GM19372 (cell line): ENCODE data around the gene ZBTB46.

Experiments
- ATAC-seq: cut with Tn5 transposase; IDR thresholded peaks from one replicate; pipeline ENCODE4 v1.9.1; 2021; ENCODE audit warnings: mild to moderate bottlenecking, low read depth, moderate library complexity; ENCODE audit not compliant: unreplicated experiment

Gene ZBTB46

DNA sequence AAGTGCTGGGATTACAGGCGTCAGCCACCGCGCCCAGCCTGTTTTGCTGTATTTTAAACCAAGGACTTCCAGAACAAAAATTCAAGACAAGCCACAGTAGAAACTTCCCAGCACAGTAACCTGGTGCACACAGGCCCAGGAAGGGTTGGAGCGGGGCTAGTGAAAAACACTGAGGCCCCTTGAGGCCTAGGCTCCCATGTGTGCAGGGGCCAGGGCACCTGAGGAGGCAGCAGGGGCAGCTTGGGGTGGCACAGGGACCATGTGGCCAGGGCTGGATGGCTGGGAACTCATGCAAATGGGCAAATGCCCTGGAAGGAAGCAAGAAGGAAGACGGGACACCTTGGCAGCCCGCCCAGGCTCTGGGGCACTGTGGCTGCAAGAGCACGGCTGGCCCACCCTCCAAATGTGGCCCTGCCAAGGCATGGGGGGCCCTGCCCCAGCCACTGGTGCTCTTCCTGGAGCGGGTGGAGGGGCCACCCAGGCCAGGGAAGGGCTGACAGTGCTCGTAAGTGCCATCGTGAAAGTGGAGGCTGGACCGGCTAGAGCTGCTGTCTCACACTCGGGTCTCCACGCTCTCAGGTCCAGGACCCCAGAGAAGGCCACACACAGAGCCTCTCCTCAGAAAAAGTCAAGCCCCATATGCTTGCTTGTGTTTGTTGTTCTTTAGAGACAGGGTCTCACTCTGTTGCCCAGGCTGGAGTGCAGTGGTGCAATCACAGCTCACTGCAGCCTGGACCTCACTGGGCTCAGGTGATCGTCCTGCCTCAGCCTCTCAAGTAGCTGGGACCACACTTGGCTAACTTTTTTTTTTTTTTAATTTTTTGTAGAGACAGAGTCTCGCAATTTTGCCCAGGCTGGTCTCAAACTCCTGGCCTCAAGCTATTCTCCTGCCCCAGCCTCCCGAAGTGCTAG lies 81.2 kb downstream of the ZBTB46 start:
- no peak for ATAC-seq

DNA sequence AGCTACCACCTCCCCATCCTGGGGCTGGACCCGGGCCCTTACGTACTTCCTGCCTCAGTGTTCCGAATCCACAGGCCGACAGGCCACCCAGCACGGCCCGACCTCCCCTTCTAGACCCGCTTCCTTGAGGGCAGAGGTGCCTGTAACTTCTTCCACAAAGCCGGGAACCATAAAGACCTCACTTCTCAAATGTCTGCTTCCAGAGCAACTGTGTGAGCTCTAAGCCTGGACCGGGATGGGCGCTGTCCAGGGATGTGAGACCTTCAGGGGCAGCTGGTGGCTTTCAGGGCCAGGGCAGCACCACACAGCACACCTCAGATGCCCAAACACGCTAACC lies 82.2 kb downstream of the ZBTB46 start:
- ATAC-seq: no peak

DNA sequence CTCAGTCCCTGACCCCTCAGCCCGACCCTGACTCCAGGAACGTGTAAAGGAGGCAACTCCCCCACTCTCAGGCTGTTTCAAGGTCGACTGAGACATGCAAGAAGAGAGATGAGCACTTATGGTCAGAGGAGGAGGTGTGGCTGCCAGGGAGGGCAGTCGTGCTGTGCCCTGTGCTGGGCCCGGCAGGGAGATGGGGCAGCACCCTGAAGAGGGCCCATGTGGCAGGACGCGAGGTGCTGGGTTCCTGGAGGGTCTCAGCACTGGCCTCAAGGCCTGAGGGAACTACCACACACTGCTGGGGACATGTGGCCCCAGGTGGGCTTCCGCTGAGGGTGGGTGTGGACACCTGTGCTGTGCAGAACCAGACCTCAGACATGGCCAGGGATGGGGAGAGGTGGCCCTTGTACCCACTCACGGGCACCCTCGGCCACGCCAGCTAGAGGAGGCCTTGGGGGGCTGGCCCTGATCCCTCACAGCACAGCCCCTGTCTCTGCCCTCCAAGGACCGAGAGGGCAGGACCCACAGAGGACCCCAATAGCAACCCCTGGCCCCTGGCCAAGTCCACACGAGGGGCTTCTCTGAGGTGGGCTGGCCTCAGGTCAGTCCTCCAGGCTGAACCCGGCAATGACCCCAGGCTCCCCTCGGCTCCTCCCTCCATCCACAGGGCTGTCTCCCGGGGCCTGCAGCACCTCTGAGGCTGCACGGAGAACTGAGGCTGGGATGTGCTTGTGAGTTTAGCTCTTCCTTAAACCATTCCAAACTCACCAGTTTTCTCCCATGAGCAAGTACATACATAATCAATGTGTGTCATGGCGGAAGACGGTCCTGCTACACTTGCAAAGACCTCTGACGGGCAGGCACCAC lies 82.8 kb downstream of the ZBTB46 start:
- ATAC-seq: no peak

DNA sequence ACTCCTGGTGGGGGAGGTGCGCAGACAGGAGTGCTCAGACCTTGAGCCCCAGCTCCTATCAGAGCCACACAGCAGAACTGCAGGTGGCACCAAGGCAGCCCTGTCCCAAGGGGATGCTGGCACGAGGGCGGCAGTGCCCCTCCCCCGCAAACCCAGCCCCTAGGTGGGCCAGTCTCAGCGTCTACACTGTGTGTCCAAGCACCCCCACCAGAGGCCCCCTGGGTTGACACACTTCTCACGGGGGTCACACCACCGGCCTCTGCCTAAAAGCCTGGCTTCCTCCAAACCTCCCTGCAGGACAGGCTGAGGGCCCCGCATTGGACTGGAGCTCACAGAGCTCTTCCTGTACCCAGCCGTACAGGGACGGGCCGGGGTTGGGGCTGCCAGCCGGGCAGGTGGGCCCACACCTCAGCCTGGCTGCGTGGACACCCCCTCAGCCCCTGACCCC lies 83.4 kb downstream of the ZBTB46 start:
- ATAC-seq: no peak

DNA sequence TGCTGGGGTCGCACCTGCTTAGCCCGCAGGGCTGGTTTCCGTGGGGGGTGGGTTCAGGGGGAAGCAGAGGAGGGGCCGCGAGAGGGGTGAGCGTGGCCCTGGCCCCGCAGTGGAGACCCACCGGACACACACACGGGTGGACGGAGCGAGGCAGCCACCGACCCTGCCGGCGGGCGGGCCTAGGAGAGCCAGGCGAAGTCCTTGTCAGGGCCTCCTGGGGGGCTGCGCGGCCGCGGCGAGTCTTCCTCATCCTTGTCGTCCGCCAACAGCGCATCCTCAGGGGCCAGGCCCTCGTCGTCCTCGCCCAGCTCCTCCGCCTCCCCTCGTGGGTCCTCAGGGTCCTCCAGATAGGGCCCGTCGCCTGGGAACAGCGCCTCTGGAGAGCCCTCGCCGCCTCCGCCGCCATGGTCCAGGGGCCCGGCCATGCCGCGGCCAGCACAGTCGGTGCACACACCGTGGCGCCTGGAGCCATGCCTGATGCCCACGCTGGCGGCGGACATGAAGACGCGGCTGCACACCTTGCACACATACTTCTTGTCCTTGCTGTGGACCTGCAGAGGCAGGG lies 84.2 kb downstream of the ZBTB46 start:
- no peak for ATAC-seq

DNA sequence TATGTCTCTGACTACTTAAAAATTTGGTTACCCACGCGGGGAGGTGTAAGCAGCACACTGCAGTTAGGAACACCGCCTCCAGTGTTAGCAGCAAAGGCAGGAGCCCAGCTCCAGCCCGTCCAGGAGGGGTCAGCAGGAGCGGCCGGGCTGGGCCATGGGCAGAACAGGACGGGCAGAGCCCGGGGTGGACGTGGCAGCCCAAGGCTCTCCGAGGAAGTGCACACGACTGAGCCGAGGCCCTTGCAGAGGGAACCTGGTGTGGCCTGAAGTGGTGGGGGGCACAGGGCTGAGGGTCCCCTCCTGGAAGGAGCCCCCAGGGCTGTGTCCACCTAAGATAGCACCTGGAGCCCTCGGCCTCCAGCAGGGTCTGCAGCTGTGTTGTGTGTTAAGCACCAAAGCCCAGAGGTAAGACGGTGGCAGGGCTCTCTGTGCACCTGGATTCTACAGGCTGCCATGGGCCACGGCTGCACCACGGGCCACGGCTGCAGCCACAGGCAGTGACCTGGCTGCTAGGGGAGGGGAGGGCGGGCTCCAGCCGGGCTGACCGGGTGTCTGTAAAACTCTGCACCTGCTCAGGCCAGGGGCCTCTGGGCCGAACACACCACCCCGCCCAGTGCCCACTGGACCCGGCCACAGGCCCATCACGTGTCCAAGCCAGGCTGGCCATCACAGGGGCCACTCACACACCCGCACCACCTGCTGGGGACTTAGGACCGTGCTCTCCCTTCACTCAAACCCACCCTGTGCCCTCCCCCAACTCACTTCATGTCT lies 84.9 kb downstream of the ZBTB46 start:
- no peak for ATAC-seq

DNA sequence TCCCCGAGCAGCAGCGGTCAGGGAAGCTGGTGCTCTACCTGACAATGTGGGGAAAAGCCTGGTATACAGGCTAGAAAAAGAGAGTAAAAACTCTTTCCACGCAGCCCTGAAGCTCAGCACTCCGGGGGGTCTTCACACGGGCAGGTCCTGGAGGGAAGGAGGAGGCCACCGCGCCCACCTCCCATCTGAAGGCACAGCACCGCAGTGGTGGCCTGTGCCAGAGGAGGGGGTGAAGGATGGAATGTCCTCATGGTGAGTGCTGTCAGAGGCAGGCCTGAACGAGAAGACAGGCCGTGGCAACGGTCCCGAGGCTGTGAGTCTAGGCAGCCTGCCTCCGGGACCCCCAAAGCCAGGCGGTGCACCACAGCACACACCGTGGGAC lies 85.6 kb downstream of the ZBTB46 start:
- ATAC-seq: no peak

DNA sequence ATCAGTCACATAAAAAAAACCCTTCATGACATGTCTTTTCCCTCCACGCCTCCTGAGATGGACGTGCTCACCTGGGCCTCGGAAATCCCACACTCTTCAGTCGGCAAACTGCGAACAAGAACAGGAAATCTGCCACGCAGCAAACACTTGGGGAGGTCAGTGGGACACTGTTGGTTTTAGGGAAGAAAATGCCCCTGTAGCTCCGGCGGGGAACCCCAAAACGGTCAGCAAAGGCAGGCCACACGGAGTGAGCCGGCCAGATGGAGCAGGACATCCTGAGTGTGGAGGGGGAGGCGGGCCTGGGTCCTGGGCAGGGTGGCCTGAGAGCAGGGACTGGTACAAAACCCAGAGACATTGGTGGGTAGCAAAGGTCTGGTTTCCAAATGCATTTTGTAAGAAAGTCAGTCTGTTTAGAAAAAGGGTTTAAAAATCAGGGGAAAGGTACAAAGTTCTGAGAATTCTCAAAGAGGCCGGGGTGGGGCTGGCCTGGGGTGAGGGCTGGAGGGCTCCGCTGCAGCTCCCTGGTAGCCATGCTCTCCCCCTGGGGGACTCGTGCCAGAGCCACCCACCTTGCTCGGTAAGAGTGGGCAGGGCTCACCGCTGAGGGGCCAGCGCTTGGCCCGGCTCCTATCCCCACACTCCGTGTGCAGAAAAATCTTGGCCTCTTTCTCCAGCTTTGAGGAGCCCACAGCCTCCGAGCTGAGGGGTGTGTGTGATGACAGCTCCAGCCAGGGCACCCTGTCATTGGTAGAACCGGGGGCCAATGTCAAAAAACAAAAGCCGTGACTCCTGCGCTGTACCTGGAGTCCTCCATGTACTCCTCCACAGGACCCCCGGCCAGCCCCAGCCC lies 86.3 kb downstream of the ZBTB46 start:
- ATAC-seq: no peak

DNA sequence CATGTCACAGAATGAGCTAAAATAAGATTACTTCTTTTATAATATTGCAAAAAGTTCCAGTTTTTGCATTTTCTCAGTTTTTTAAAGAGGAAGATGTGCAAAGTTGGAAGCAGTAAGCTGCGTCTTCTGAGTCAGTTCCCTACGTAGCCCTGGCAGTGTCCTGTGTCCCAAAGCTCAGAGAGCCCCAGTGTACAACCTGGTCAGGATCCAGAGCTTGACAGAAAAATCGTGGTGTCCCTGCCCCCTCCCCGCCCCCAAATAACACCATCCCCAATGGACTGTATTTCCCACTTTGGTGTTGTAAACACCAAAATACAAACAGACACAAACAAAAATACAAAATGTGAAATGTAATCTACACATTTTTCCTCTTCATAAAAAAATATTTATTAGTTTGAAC lies 86.9 kb downstream of the ZBTB46 start:
- ATAC-seq: no peak

DNA sequence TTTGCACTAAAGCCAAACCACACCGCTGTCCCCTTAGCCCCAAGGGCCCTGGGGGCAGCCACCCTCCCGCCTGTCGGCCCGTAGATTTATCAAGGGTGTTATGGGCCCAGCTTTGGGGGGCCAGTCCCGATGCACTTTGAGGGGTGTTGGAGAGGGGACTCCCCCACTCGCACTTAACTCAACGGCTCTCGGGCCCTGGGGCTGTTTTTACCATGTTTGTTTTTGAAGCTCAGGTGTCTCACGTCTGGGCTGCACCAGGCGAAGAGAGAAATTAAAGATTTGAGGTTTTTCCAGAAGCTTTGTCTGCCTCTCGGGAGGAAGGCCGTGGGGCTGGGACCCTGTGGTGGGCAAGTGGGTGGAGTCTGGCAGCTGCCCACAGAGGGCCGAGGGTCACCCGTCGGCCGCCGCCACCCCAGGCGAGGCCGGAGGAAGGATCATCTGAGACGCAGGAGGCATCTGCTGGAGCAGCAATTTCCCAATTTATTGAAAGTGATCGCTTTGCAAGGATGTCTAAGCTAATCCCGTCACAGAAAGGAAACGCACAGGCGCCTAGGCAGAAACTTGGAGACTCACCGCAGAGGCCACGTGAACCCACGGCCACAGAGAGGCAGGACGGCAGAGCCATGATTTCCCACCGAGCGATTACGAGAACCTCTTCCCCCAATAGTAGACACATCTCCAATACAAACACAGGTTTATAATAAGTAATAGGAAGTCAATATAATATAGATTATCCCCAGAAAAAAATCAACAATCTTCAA lies 87.7 kb downstream of the ZBTB46 start:
- ATAC-seq: no peak

DNA sequence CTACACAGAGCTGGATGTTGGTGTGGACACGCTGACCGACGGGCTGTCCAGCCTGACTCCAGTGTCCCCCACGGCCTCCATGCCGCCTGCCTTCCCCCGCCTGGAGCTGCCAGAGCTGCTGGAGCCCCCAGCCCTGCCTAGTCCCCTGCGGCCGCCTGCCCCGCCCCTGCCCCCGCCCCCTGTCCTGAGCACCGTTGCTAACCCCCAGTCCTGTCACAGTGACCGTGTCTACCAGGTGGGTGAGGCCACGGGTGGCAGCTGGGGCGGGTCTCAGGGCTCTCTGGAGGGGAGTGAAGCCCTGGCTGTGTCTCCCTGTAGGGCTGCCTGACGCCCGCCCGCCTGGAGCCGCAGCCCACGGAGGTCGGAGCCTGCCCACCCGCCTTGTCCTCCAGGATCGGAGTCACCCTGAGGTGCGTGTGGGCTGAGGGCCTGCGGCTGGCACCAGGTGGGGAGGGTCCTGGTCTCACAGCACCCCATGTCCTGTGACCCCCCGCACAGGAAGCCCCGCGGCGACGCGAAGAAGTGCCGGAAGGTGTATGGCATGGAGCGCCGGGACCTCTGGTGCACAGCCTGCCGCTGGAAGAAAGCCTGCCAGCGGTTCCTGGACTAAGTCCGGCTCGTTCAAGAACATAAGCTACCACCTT lies 88.6 kb downstream of the ZBTB46 start:
- no peak for ATAC-seq

DNA sequence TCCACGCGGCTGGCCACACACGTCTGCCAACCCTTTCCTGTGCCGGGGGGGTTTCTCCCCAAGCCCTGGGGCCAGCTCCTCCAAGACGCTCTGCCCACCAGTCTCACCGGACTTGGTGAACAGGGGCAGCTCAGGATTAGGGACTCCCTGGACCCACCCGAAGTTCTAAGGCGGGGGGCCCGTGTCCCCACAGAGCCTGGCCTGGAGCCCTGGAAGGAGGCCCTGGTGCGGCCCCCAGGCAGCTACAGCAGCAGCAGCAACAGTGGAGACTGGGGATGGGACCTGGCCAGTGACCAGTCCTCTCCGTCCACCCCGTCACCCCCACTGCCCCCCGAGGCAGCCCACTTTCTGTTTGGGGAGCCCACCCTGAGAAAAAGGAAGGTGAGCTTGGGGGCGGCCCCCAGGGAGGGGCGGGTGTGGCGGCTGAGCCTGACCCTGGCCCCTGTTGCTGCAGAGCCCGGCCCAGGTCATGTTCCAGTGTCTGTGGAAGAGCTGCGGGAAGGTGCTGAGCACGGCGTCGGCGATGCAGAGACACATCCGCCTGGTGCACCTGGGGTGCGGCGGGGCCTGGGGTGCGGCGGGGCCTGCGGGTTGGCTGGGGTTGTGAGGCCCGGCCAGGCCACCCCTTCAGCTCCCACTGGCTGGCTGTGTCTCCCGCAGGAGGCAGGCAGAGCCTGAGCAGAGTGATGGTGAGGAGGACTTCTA lies 89.2 kb downstream of the ZBTB46 start:
- ATAC-seq: no peak

DNA sequence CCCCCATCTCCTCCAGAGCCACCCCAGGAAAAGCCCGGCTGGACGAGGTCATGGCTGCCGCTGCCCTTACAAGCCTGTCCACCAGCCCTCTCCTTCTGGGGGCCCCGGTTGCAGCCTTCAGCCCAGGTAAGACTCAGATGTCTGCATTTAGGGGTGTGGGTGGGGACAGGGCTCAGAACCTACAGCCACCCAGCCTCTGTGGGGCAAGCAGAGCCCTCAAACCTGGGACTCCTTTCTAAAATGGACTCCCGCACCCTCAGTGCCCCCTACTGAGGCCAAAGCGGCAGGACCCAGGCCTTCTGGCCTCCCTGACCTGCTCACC lies 89.7 kb downstream of the ZBTB46 start:
- no peak for ATAC-seq

DNA sequence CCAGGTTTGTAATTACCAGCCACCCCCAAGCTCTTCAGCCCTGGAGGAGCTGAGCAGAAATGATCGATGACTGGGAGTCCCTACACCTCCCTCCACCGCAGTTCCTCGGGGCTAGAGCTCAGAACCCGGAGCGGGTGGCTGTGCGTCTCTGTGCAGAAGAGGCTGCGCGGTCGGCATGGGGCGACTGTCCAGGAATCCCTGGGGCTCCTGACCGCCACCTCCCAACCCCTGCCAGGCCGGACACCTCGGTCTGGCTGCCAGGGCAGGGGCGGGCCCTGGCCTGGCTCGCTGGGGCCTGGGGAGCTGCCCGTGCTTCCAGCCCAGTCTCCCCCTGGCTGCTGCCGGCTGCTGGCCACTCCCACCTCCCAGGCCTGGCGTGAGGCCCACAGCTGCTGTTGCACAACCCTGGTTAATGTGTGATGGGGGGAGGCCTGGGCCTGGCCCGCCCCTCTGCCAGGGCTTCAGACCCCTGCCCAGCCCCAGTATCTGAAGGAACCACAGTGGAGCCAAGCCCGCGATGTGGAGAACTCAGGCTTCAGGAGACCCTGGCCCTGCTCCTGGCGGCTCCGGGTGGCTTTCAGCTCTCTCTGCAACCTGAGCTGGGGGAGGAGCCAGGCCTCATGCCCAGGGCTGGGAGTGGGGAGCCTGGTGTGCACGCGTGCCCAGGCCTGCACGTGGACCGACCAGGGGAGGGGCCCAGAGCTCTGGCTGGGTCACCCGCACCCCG lies 90.3 kb downstream of the ZBTB46 start:
- ATAC-seq: peak; percentile 2

DNA sequence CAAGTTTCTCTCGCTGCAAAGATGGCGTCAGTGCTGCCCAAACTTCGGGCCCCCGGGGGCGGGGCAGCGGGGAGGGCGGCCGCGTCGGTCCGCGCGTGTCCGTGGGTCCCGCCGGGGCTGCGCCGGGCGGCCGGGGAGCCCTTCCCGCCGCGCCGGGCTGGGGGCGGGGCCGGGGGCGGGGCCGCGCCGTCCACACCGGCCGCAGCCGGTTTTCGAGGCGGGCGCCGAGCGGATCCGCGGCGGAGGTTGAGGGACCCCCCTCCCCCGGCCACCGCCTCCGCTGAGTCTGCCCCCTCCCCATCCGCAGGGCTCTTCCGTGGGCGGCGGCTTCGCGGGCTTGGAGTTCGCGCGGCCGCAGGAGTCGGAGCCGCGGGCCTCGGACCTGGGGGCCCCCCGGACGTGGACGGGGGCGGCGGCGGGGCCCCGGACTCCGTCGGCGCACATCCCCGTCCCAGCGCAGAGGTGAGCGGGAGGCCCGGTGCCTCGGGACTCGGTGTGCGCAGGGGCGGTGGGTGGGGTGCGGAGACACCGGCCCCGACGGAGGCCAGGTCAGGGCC lies 90.9 kb downstream of the ZBTB46 start:
- ATAC-seq: peak; percentile 20

DNA sequence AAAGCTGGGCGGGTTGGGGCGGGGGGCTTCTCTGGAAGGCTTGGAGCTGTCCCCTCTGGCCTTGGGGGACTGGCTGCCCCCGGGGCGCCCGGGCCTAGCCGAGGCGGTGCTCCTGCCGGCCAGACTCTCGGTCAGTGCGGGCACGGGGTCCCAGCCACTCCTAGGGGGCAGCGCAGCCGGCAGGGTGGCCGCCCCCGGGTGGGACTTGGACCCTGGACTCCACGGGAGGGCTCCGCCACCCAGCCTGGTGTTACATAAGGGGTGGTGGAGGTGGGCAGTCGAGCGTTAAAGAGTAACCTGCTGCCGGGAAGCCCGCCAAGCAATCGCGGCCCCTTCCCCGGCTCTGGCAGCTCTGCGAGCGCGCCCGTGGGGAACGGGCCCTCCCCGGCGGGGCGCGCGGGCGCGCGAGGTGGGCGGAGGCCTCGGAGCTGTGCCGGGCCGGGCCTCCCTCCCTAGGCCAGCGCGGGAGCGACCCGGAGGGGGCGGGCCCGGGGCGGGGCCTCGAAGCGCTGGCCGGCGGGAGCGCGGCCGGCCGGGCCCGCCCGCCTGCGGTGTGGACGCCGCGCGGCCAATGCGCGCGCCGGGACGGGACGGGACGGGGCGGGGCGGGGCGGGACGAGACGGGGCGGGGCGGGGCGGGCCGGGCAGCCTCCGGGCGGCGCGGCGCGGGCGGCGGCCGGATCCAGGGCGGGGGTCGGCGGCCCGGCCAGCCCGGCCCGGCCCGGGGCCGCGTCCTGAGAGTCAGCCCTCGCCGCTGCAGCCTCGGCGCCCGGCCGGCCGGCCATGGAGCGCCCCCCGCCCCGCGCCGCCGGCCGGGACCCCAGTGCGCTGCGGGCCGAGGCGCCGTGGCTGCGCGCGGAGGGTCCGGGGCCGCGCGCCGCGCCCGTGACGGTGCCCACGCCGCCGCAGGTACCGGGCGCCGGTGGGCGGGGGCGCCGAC lies 91.7 kb downstream of the ZBTB46 start, which contains the start of gene SLC2A4RG:
Gene SLC2A4RG (plus strand): TSS at position 647 of the 940 bp plus-strand sequence. CDS start 137 bp downstream, at position 784.
- peak; percentile 53 for ATAC-seq
